ENCODE measurements around the gene HLA-E. TPM values are rescaled to one million over a fixed set of nuclear protein-coding genes. Genes with fewer than 3 reads are reported as not detected.

Gene HLA-E
- total and polyA plus RNA-seq, 9 donors, result 181 to 614 (median 244) TPM

DNA sequence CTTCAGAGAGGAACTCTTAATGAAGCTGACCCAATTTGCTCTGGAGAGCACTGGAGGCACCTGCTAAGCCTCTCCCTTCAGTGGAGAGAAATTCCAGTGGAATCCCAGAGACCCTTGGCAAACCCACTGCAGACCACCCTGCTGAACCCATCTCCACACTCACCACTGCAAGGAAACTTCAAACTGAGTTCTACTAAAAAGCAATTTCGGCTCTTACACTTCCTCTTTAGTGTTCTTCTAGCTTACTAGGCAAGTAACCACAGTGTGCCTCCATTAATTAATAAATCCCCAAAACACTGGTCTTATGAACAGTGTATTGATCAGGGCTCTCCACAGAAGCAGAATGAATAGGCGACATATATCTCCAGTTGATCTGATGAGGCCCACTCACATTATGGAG is 43.0 kb upstream of the HLA-E start:
- Histone ChIP-seq H3K27me3 (no peaks in the 10 kb centered on the region), H3K4me3 (no peak overlapping the region), H3K4me1 (ENCODE audit: insufficient read depth) (no peaks in the 10 kb centered on the region), H3K27ac (no peak overlapping the region), H3K36me3 (no peaks in the 10 kb centered on the region), H3K9me3 (no peaks in the 10 kb centered on the region)
- intact Hi-C loops (cut with DNase I), result no loop called here
- TF ChIP-seq POLR2A (IDR thresholded peaks at IDR 0.05) (no peak), EP300 (IDR thresholded peaks at IDR 0.05) (no peak)
- TF ChIP-seq, protein P1, sequence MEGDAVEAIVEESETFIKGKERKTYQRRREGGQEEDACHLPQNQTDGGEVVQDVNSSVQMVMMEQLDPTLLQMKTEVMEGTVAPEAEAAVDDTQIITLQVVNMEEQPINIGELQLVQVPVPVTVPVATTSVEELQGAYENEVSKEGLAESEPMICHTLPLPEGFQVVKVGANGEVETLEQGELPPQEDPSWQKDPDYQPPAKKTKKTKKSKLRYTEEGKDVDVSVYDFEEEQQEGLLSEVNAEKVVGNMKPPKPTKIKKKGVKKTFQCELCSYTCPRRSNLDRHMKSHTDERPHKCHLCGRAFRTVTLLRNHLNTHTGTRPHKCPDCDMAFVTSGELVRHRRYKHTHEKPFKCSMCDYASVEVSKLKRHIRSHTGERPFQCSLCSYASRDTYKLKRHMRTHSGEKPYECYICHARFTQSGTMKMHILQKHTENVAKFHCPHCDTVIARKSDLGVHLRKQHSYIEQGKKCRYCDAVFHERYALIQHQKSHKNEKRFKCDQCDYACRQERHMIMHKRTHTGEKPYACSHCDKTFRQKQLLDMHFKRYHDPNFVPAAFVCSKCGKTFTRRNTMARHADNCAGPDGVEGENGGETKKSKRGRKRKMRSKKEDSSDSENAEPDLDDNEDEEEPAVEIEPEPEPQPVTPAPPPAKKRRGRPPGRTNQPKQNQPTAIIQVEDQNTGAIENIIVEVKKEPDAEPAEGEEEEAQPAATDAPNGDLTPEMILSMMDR (IDR thresholded peaks at IDR 0.05), result no peak
- WGBS, 3 donors, result 65 to 77% (median 74%) methylated on average over 2 of the region's 2 CpGs
- DNase-seq, result no peak

DNA sequence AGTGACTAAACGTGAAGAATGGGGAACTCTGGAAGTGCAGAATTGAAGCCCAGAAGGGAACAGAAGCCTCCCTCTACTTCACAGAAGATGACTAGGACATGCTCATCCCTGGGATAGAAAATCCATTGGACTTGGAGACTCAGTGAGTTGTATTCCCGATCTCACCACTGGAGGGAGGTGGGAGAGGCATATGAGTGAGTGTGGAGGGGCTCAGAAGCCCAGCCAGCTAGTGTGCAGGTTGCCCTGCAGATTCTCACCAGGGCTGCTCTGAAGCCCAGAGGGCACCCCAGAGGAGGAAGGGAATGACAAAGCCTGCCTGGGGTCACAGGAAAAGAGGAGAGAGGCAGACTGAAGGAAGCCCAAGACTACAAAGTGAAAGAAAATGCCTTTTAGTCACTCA is 42.1 kb upstream of the HLA-E start:
- no peak for DNase-seq
- 0 to 4% (median 1%) methylated on average over 2 of the region's 2 CpGs for WGBS, 3 donors
- no peaks in the 10 kb centered on the region for H3K9me3 ChIP-seq
- TF ChIP-seq POLR2A (IDR thresholded peaks at IDR 0.05), result no peak
- no peak for TF ChIP-seq EP300 (IDR thresholded peaks at IDR 0.05)
- TF ChIP-seq, protein P1 (IDR thresholded peaks at IDR 0.05), result no peak
- intact Hi-C loops (cut with DNase I), result no loop called here
- H3K36me3 ChIP-seq, result no peaks in the 10 kb centered on the region
- H3K4me1 ChIP-seq (ENCODE audit: insufficient read depth), result no peaks in the 10 kb centered on the region
- no peak overlapping the region for H3K4me3 ChIP-seq
- no peaks in the 10 kb centered on the region for H3K27me3 ChIP-seq
- H3K27ac ChIP-seq, result no peak overlapping the region

DNA sequence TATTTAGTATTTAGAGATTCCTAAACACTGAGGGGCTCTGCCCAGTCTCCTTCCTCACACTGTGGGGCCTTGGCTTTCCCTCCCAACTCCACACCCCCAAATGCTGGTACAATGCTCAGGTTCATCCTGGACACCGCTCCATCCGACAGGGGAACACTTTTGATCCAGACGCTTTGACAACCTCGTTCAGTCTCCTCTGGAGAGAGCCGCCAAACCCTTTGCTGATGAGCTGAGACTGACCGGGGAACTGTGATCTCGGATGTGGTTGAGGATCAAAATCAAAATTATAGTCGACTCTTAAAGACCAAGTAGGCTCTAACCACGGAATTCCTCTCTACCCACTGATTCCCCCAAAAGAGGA is 38.8 kb upstream of the HLA-E start:
- H3K9me3 ChIP-seq, result no peaks in the 10 kb centered on the region
- no peak for DNase-seq
- intact Hi-C loops (cut with DNase I), result no loop called here
- WGBS, 3 donors, result 14 to 32% (median 14%) methylated on average over 9 of the region's 9 CpGs
- no peak overlapping the region for H3K27ac ChIP-seq
- no peak overlapping the region for H3K4me3 ChIP-seq
- TF ChIP-seq, protein P1 (IDR thresholded peaks at IDR 0.05), result no peak
- TF ChIP-seq EP300 (IDR thresholded peaks at IDR 0.05), result no peak
- no peak for TF ChIP-seq POLR2A (IDR thresholded peaks at IDR 0.05)
- no peaks in the 10 kb centered on the region for H3K27me3 ChIP-seq
- no peaks in the 10 kb centered on the region for H3K36me3 ChIP-seq
- H3K4me1 ChIP-seq (ENCODE audit: insufficient read depth), result no peaks in the 10 kb centered on the region

DNA sequence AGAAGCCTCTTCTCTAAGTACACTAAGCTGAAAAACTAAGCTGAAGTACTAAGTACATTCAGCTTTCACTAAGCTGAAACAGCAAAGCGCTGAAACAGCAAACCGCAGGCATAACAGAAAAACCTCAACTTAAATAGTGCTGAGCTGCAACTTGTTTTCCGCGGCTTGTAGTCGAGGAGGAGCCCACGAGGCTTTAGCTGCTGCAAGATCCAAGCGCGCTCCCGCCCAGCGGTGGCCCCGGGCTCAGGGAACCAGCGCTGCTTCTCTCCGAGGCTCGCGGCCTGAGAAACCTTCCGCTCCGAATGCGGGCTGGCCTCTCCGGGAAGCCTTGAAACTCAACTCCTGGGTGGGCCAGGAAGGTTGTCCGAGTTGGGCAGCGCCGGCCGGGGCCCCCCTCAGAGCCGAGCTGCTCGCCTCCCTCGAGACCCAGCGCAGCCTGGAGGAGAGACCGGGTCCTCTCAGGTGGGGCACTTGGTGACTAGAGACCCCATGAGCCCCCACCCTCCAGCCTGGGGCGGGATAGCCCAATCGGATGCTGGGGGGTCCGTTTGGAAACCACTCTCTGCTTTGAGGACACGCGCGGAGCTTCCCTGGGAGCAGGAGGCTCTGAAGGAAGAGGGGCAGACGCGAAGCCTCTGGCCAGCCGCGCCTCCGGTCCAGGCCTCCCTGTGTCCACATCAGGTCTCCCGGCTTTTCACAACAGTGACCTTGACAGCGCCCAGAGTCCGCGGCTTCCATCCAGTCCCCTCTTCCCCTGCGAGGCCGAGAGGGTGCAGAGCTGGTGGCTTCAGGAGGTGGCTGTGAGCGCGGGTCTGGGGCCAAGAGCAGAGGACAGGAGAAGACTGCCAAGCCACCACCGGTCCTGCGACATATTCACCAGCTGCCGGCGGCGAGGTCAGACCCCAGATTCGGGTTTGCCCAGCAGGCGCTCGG is 38.1 kb upstream of the HLA-E start:
- no peak overlapping the region for H3K27ac ChIP-seq
- DNase-seq, result peak in 2 of 5 donors; percentile 30 to 56
- no peaks in the 10 kb centered on the region for H3K9me3 ChIP-seq
- no peaks in the 10 kb centered on the region for H3K4me1 ChIP-seq (ENCODE audit: insufficient read depth)
- 11 to 21% (median 15%) methylated on average over 53 to 55 of the region's 55 CpGs for WGBS, 3 donors
- H3K27me3 ChIP-seq, result no peaks in the 10 kb centered on the region
- no peak overlapping the region for H3K4me3 ChIP-seq
- intact Hi-C loops (cut with DNase I), result no loop called here
- TF ChIP-seq, protein P1 (IDR thresholded peaks at IDR 0.05), result no peak
- TF ChIP-seq EP300 (IDR thresholded peaks at IDR 0.05) (no peak), POLR2A (IDR thresholded peaks at IDR 0.05) (no peak)
- H3K36me3 ChIP-seq, result no peaks in the 10 kb centered on the region
